Panc1 (cell line): ENCODE results near the gene TAF11L8. TPM values are rescaled to one million over a fixed set of nuclear protein-coding genes. Genes with fewer than 3 reads are reported as not detected.
"Not testable (repeated sequence)": the region's sequence is repeated elsewhere in the genome, so short reads cannot be mapped to it uniquely, and the experiment has no call there.

Experiments used
- ATAC-seq: fragments of 200-7000 bp; cut with Tn5 transposase; 2 replicates; pipeline ENCODE4 v1.9.1; 2020; ENCODE audit warnings: mild to moderate bottlenecking, moderate library complexity
- Bru-seq: library from RNA; stranded (reverse); fragments of 400-500 nt; gene quantifications from one replicate; lab custom pipeline; 2021; lab: Mats Ljungman, UMichigan
- BruChase-seq, 2 experiments: library from RNA; stranded (reverse); fragments of 400-500 nt; gene quantifications; one replicate each; lab custom pipeline; 2021; lab: Mats Ljungman, UMichigan
- BruUV-seq: library from RNA; stranded (reverse); fragments of 400-500 nt; replicated peaks from 2 replicates; lab custom pipeline; 2021; lab: Mats Ljungman, UMichigan
- CTCF ChIA-PET: fragments of 300-600 bp; sonication (Branson Sonifier 250); formaldehyde crosslinking; loops from one replicate; lab custom pipeline; 2022; ENCODE audit warnings: antibody characterized with exemption; lab: Charles Lee
- POLR2A ChIA-PET: fragments of 300-600 bp; sonication (Branson Sonifier 250); formaldehyde crosslinking; loops from one replicate; lab custom pipeline; 2022; ENCODE audit warnings: antibody characterized with exemption; lab: Charles Lee
- DNase-seq: peaks from one replicate; pipeline ENCODE4 v3.0.0-alpha.2; 2010; ENCODE audit warnings: low read depth, low spot score
- H3K27ac ChIP-seq: 2 replicates; pipeline ENCODE4 v1.5.1; 2011; ENCODE audit warnings: mild to moderate bottlenecking, low read length, inconsistent platforms
- H3K27me3 ChIP-seq: fragments of 200-500 bp; sonication (Bioruptor generic); 2 replicates; pipeline ENCODE4 v1.6.0; 2014; ENCODE audit warnings: low read length, inconsistent platforms; ENCODE audit not compliant: control insufficient read depth, insufficient read depth
- H3K36me3 ChIP-seq: fragments of 200-500 bp; sonication (Bioruptor generic); 2 replicates; pipeline ENCODE4 v1.5.1; 2014; ENCODE audit warnings: inconsistent platforms, mild to moderate bottlenecking, low read length, moderate library complexity; ENCODE audit not compliant: control insufficient read depth, insufficient read depth
- H3K4me1 ChIP-seq: 2 replicates; pipeline ENCODE4 v1.5.1; 2011; ENCODE audit warnings: inconsistent platforms, mild to moderate bottlenecking, low read length, moderate library complexity; ENCODE audit not compliant: control insufficient read depth, insufficient read depth
- H3K4me3 ChIP-seq, 2 experiments: 2 replicates each; pipeline ENCODE4 v1.5.1; 2011 to 2012; ENCODE audit warnings: low read depth in 2 of 2, low read length in 2 of 2, mild to moderate bottlenecking in 2 of 2, inconsistent platforms in 1 of 2, moderate library complexity in 1 of 2
- H3K9me3 ChIP-seq: fragments of 200-500 bp; sonication (Bioruptor generic); 2 replicates; pipeline ENCODE4 v1.5.1; 2014; ENCODE audit warnings: low read depth, mild to moderate bottlenecking, inconsistent platforms, low read length, moderate library complexity; ENCODE audit not compliant: control insufficient read depth, insufficient read depth
- CTCF ChIP-seq: fragments of 450-650 bp; IDR thresholded peaks from 2 replicates; pipeline ENCODE4 v1.5.1; 2017; ENCODE audit warnings: mild to moderate bottlenecking
- POLR2AphosphoS5 ChIP-seq: IDR thresholded peaks from 2 replicates; pipeline ENCODE4 v1.6.1; 2012; ENCODE audit warnings: mild to moderate bottlenecking, low read depth, low read length, moderate library complexity
- SIN3A ChIP-seq: IDR thresholded peaks from 2 replicates; pipeline ENCODE4 v1.6.1; 2012; ENCODE audit warnings: low read depth, mild to moderate bottlenecking, low read length, moderate library complexity, borderline replicate concordance; ENCODE audit not compliant: insufficient read depth
- TCF7L2 ChIP-seq: IDR thresholded peaks from 2 replicates; pipeline ENCODE4 v1.6.1; 2011; ENCODE audit warnings: mild to moderate bottlenecking, low read depth, low read length, inconsistent platforms
- in situ Hi-C: cut with HindIII; loops from 2 replicates; pipeline ENCODE4 v1.10.0; 2016; ENCODE audit warnings: low sequenced_read_pairs, low pct_unique_long_range_greater_than_20kb
- intact Hi-C: fragments of 100-400 bp; cut with micrococcal nuclease; formaldehyde crosslinking; loops from one replicate; pipeline ENCODE4 v1.10.0; 2022; ENCODE audit not compliant: unreplicated experiment
- long read RNA-seq: library from polyadenylated mRNA; unstranded; transcript quantifications from one replicate; pipeline ENCODE4 v2.0.0, GENCODE V29; 2021; ENCODE audit not compliant: unreplicated experiment
- polyA plus RNA-seq: library from polyadenylated mRNA; unstranded; fragments of >200 nt; gene quantifications from one replicate; pipeline ENCODE4 v1.2.1, GENCODE V29; 2012; ENCODE audit warnings: missing spikeins; ENCODE audit not compliant: insufficient read length
- total RNA-seq: library from RNA; stranded (reverse); gene quantifications from one replicate; pipeline ENCODE4 v1.2.1, GENCODE V29; 2021; ENCODE audit not compliant: unreplicated experiment
- TF ChIP-seq, protein P1 (sequence below), 2 experiments: IDR thresholded peaks; 2 replicates each; pipeline ENCODE4 v1.6.1; 2011 to 2012; ENCODE audit warnings: low read depth in 2 of 2, control low read depth in 1 of 2, low read length in 1 of 2, mild to moderate bottlenecking in 1 of 2, moderate library complexity in 1 of 2; ENCODE audit not compliant: insufficient read depth in 1 of 2

The TAF11L8 gene
- not detected for total RNA-seq
- polyA plus RNA-seq, result not detected
- not detected for Bru-seq, nascent RNA
- BruChase-seq, experiment 1, labeled RNA remaining after a 2-hour chase, result not detected
- BruChase-seq, experiment 2, labeled RNA remaining after a 6-hour chase, result not detected
- long read RNA-seq, result 0 reads

DNA sequence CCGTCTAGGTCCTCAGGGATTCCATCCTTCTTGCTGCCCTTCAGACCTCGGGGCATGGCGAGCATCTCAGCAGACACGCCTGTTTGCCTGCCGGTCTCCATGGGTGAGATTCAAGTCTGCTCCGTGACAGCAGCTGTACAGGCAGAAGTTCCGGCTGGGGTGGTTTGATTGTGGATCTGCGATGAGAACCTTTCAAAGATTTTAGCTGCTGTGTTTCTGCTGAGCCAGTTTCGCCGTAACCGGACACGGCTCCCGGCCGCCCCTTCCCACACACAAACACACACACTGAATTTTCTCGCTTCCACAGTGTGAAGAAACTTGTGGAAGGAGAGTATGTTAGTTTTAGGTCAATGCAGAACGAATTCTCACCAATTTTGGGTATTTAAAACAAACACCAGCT is at the start of gene TAF11L8:
Gene TAF11L8 (minus strand): TSS at position 101 of the 400 bp plus-strand sequence.
- H3K4me1 ChIP-seq, CTCF ChIA-PET, ATAC-seq, intact Hi-C loops, H3K4me3 ChIP-seq, BruUV-seq, H3K36me3 ChIP-seq, DNase-seq, H3K27me3 ChIP-seq, H3K9me3 ChIP-seq, H3K27ac ChIP-seq, in situ Hi-C loops, POLR2A ChIA-PET: not testable (repeated sequence)

DNA sequence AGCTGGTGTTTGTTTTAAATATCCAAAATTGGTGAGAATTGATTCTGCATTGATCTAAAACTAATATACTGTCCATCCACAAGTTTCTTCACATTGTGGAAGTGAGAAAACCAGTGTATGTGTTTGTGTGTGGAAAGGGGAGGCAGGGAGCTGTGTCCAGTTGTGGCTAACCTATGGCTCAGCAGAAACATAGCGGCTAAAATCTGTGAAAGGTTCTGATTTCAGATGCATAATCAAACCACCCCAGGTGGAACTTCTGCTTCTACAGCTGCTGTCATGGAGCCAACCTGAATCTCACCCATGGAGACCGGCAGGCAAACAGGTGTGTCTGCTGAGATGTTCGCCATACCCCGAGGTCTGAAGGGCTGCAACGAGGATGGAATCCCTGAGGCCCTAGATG is 43.4 kb upstream of the TAF11L8 start, which contains the start of gene TAF11L14:
Gene TAF11L14 (plus strand): TSS at position 301 of the 400 bp plus-strand sequence.
- intact Hi-C loops, result no loop called here
- POLR2A ChIA-PET, result no interaction called here
- no peaks in the 10 kb centered on the region for H3K4me1 ChIP-seq

DNA sequence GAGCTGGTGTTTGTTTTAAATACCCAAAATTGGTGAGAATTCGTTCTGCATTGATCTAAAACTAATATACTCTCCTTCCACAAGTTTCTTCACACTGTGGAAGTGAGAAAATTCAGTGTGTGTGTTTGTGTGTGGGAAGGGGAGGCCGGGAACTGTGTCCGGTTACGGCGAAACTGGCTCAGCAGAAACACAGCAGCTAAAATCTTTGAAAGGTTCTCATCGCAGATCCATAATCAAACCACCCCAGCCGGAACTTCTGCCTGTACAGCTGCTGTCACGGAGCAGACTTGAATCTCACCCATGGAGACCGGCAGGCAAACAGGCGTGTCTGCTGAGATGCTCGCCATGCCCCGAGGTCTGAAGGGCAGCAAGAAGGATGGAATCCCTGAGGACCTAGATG is 41.0 kb upstream of the TAF11L8 start, which contains the start of gene TAF11L13:
Gene TAF11L13 (plus strand): TSS at position 301 of the 400 bp plus-strand sequence.
- H3K27me3 ChIP-seq, BruUV-seq, in situ Hi-C loops, H3K27ac ChIP-seq, H3K36me3 ChIP-seq, H3K9me3 ChIP-seq, DNase-seq, H3K4me3 ChIP-seq, ATAC-seq, POLR2A ChIA-PET, intact Hi-C loops, H3K4me1 ChIP-seq, CTCF ChIA-PET: not testable (repeated sequence)

More for the DNA sequence above, 43.4 kb upstream of the TAF11L8 start, which contains the start of gene TAF11L14:
- TF ChIP-seq SIN3A (no peak), TCF7L2 (no peak), POLR2AphosphoS5 (no peak), CTCF (no peak)
- TF ChIP-seq, protein P1, sequence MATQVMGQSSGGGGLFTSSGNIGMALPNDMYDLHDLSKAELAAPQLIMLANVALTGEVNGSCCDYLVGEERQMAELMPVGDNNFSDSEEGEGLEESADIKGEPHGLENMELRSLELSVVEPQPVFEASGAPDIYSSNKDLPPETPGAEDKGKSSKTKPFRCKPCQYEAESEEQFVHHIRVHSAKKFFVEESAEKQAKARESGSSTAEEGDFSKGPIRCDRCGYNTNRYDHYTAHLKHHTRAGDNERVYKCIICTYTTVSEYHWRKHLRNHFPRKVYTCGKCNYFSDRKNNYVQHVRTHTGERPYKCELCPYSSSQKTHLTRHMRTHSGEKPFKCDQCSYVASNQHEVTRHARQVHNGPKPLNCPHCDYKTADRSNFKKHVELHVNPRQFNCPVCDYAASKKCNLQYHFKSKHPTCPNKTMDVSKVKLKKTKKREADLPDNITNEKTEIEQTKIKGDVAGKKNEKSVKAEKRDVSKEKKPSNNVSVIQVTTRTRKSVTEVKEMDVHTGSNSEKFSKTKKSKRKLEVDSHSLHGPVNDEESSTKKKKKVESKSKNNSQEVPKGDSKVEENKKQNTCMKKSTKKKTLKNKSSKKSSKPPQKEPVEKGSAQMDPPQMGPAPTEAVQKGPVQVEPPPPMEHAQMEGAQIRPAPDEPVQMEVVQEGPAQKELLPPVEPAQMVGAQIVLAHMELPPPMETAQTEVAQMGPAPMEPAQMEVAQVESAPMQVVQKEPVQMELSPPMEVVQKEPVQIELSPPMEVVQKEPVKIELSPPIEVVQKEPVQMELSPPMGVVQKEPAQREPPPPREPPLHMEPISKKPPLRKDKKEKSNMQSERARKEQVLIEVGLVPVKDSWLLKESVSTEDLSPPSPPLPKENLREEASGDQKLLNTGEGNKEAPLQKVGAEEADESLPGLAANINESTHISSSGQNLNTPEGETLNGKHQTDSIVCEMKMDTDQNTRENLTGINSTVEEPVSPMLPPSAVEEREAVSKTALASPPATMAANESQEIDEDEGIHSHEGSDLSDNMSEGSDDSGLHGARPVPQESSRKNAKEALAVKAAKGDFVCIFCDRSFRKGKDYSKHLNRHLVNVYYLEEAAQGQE (IDR thresholded peaks at IDR 0.05; ENCODE audit: insufficient read depth in 1 of 2, low read depth in 2 of 2, low read length in 1 of 2), result no peak
- no peaks in the 10 kb centered on the region for H3K36me3 ChIP-seq
- CTCF ChIA-PET, result no interaction called here
- DNase-seq, result no peak
- no peak for ATAC-seq
- H3K27ac ChIP-seq, result no peak within 1 kb of the TSS
- no peaks in the 10 kb centered on the region for H3K27me3 ChIP-seq
- H3K9me3 ChIP-seq, result no peaks in the 10 kb centered on the region
- BruUV-seq, result no TSS peak
- no peak within 1 kb of the TSS for H3K4me3 ChIP-seq
- in situ Hi-C loops, result no loop called here
